ENCODE results near the gene TUBA3E. TPM values are rescaled to one million over a fixed set of nuclear protein-coding genes. Genes with fewer than 3 reads are reported as not detected.
A peak's percentile ranks its signal among the peaks of the same experiment; 100 is the strongest.
"Not testable (repeated sequence)": the region's sequence is repeated elsewhere in the genome, so short reads cannot be mapped to it uniquely, and the experiment has no call there.

TUBA3E gene
- total and polyA plus RNA-seq, 5 donors from 2014 or later, result not detected

DNA sequence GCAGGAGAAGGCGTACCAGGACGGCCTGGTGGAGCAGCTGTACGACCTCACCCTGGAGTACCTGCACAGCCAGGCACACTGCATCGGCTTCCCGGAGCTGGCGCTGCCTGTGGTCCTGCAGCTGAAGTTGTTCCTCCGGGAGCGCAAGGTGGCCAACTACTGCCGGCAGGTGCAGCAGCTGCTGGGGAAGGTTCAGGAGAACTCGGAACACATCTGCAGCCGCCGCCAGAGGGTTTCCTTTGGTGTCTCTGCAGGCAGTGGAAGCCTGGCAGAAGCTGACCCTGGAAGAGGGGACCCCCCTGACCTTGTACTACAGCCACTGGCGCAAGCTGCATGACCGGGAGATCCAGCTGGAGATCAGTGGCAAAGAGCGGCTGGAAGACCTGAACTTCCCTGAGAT, 32.7 kb upstream of the TUBA3E start:
- H3K4me1 ChIP-seq (ENCODE audit: control insufficient read depth, insufficient read depth, low read length, poor library complexity, severe bottlenecking); H3K36me3 Mint-ChIP-seq; H3K4me1 Mint-ChIP-seq; H3K4me3 ChIP-seq (ENCODE audit: low read depth, low read length); H3K9me3 Mint-ChIP-seq; H3K4me3 Mint-ChIP-seq; ATAC-seq (ENCODE audit: low read depth in 2 of 2); H3K36me3 ChIP-seq (ENCODE audit: control insufficient read depth, insufficient read depth, low read length); H3K27me3 ChIP-seq (ENCODE audit: control insufficient read depth, insufficient read depth, low read length); H3K9me3 ChIP-seq (ENCODE audit: control insufficient read depth in 2 of 2, low read length in 2 of 2); H3K27ac ChIP-seq (ENCODE audit: insufficient read depth, low read length, poor library complexity, severe bottlenecking); H3K27ac Mint-ChIP-seq; H3K27me3 Mint-ChIP-seq; DNase-seq: not testable (repeated sequence)

DNA sequence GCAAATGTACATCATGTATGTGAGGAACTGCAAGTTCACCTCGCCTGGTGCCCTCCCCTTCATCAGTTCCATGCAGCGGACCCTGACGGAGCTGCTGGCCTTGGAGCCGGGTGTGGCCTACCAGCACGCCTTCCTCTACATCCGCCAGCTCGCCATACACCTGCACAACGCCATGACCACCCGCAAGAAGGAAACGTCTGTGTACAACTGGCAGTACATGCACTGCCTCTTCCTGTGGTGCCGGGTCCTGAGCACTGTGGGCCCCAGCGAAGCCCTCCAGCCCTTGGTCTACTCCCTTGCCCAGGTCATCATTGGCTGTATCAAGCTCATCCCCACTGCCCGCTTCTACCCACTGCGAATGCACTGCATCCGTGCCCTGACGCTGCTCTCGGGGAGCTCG, 32.1 kb upstream of the TUBA3E start:
- not testable (repeated sequence) for H3K36me3 Mint-ChIP-seq; H3K9me3 Mint-ChIP-seq; H3K27ac ChIP-seq (ENCODE audit: insufficient read depth, low read length, poor library complexity, severe bottlenecking); H3K4me1 ChIP-seq (ENCODE audit: control insufficient read depth, insufficient read depth, low read length, poor library complexity, severe bottlenecking); H3K27me3 ChIP-seq (ENCODE audit: control insufficient read depth, insufficient read depth, low read length); ATAC-seq (ENCODE audit: low read depth in 2 of 2); H3K27me3 Mint-ChIP-seq; DNase-seq; H3K4me3 Mint-ChIP-seq; H3K27ac Mint-ChIP-seq; H3K9me3 ChIP-seq (ENCODE audit: control insufficient read depth in 2 of 2, low read length in 2 of 2); H3K4me1 Mint-ChIP-seq; H3K36me3 ChIP-seq (ENCODE audit: control insufficient read depth, insufficient read depth, low read length); H3K4me3 ChIP-seq (ENCODE audit: low read depth, low read length)

DNA sequence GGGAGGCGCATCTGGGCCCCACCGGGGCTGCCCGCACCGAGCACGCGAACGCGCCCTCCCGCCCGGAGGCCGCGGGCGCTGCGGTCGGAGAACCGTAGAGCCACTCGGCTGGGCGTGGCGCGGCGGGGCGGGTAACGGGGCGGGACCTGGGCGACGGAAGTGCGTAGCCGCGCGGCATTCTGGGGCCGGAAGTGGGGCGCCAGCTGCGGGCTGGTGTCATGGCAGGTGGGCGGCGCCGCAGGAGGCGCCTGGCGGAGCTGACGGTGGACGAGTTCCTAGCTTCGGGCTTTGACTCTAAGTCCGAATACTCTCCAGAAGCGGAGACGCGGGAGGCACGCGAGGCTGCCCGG, 30.9 kb upstream of the TUBA3E start:
- not testable (repeated sequence) for H3K27ac ChIP-seq (ENCODE audit: insufficient read depth, low read length, poor library complexity, severe bottlenecking); H3K27me3 ChIP-seq (ENCODE audit: control insufficient read depth, insufficient read depth, low read length); H3K4me1 Mint-ChIP-seq; H3K9me3 Mint-ChIP-seq; H3K36me3 ChIP-seq (ENCODE audit: control insufficient read depth, insufficient read depth, low read length); H3K4me3 ChIP-seq (ENCODE audit: low read depth, low read length); H3K9me3 ChIP-seq (ENCODE audit: control insufficient read depth in 2 of 2, low read length in 2 of 2); H3K27me3 Mint-ChIP-seq; H3K36me3 Mint-ChIP-seq; H3K4me1 ChIP-seq (ENCODE audit: control insufficient read depth, insufficient read depth, low read length, poor library complexity, severe bottlenecking); H3K27ac Mint-ChIP-seq
- ATAC-seq (ENCODE audit: low read depth in 2 of 2) (peak in 1 of 2 donors; percentile 48), DNase-seq (peak in 2 of 3 donors; percentile 35 to 49)
- H3K4me3 Mint-ChIP-seq, result peak overlapping the region in 2 of 4 donors; percentile 50 to 54

DNA sequence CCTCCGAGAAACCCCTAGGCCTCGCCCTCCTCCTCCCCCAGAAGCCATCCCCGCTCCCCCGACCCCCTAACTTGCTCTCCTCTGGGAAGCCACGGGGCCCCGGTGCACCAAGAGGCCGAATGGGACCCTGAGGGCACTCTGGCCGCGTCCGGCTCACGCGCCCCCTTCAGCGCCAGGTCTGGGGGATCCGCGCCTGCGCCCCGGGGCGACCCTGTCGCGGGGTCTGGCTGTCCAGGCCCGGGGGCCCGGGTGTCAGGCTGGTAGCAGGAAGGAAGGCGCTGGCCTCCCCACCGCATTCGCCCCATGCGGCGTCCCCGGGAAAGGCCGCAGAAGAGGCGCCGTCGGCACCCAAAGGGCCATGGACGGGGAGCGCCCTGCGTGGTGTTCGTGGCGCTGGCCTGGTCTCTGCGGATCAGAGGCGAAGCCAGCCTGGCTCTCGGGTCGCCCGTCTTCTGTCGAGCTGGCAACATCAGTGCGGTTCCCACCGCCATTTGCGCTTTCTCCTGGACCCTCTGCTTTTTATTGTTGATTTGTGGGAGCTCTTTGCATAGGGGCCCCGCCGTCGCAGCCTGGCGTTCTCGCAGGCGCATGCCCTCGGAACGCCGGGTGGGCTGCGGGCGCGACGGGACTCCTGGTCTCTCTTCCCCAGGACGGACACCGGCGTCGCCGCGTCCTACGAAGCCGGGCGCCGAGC, 30.4 kb upstream of the TUBA3E start:
- not testable (repeated sequence) for H3K27ac ChIP-seq (ENCODE audit: insufficient read depth, low read length, poor library complexity, severe bottlenecking); H3K9me3 Mint-ChIP-seq; H3K4me3 Mint-ChIP-seq; H3K4me1 ChIP-seq (ENCODE audit: control insufficient read depth, insufficient read depth, low read length, poor library complexity, severe bottlenecking); H3K27me3 ChIP-seq (ENCODE audit: control insufficient read depth, insufficient read depth, low read length); H3K4me3 ChIP-seq (ENCODE audit: low read depth, low read length); H3K36me3 Mint-ChIP-seq; ATAC-seq (ENCODE audit: low read depth in 2 of 2); H3K27me3 Mint-ChIP-seq; DNase-seq; H3K27ac Mint-ChIP-seq; H3K36me3 ChIP-seq (ENCODE audit: control insufficient read depth, insufficient read depth, low read length); H3K9me3 ChIP-seq (ENCODE audit: control insufficient read depth in 2 of 2, low read length in 2 of 2); H3K4me1 Mint-ChIP-seq

DNA sequence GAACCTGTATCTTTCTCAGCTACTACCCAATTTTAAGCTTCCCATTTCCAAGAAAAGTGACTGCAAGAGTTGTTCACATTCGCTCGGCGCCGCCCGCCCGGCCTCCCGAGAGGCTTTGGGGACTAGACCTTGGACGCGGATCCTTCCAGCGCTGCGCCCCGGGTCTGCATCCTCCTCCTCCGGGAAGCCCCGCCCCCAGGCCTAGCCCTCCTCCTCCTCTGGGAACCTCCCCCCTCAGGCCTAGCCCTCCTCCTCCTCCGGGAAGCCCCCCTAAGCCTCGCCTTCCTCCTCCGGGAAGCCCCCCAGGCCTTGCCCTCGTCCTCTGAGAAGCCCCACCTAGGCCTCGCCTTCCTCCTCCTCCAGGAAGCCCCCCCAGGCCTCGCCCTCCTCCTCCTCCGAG, 29.8 kb upstream of the TUBA3E start:
- ATAC-seq (ENCODE audit: low read depth in 2 of 2); H3K4me3 Mint-ChIP-seq; H3K9me3 ChIP-seq (ENCODE audit: control insufficient read depth in 2 of 2, low read length in 2 of 2); H3K4me1 Mint-ChIP-seq; H3K27me3 ChIP-seq (ENCODE audit: control insufficient read depth, insufficient read depth, low read length); H3K27me3 Mint-ChIP-seq; H3K4me3 ChIP-seq (ENCODE audit: low read depth, low read length); DNase-seq; H3K9me3 Mint-ChIP-seq; H3K27ac Mint-ChIP-seq; H3K36me3 ChIP-seq (ENCODE audit: control insufficient read depth, insufficient read depth, low read length); H3K36me3 Mint-ChIP-seq; H3K4me1 ChIP-seq (ENCODE audit: control insufficient read depth, insufficient read depth, low read length, poor library complexity, severe bottlenecking); H3K27ac ChIP-seq (ENCODE audit: insufficient read depth, low read length, poor library complexity, severe bottlenecking): not testable (repeated sequence)

DNA sequence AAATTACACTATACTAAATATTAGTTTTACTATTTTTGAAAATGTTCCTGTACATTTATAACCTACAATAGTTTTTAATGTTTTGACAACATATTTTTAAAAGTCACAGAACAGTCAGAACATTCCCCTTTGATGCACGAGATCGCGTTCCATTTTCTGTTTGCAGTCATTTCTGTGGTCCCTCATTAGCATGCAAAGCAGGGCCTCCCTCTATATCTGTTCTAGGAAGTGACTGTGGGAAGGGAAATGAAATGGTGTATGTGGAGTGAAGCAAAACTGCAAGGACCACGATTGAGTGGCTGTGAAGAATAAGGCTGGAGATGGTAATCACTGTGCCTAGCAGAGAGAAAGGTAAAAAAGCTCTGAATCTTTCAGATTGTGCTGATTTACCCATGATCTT, 24.3 kb upstream of the TUBA3E start:
- H3K9me3 Mint-ChIP-seq; H3K27ac Mint-ChIP-seq; H3K36me3 ChIP-seq (ENCODE audit: control insufficient read depth, insufficient read depth, low read length); H3K27me3 ChIP-seq (ENCODE audit: control insufficient read depth, insufficient read depth, low read length); ATAC-seq (ENCODE audit: low read depth in 2 of 2); H3K4me3 Mint-ChIP-seq; H3K9me3 ChIP-seq (ENCODE audit: control insufficient read depth in 2 of 2, low read length in 2 of 2); H3K4me1 Mint-ChIP-seq; H3K27me3 Mint-ChIP-seq; H3K36me3 Mint-ChIP-seq; DNase-seq; H3K4me3 ChIP-seq (ENCODE audit: low read depth, low read length); H3K4me1 ChIP-seq (ENCODE audit: control insufficient read depth, insufficient read depth, low read length, poor library complexity, severe bottlenecking); H3K27ac ChIP-seq (ENCODE audit: insufficient read depth, low read length, poor library complexity, severe bottlenecking): not testable (repeated sequence)

DNA sequence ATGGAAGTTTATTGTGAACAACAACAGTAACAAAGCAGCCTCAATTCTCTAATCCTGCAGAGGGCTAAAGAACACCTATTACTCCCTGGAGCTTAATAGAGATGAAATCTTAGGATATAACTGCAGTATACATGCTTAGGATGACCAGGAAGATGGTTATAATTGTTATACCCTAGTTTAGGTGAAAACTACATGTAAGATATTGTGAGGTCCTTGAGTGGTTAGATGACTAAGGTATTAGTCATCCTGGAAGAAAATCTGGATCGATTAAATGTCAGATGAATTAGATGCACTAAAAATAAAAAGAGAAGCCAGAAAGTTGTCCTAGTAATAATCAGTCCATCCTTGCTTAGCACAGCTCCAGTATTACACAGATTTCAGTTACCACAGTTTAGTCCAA, 22.3 kb upstream of the TUBA3E start:
- not testable (repeated sequence) for H3K4me3 Mint-ChIP-seq; DNase-seq; H3K9me3 Mint-ChIP-seq; H3K27ac ChIP-seq (ENCODE audit: insufficient read depth, low read length, poor library complexity, severe bottlenecking); H3K27ac Mint-ChIP-seq; H3K36me3 Mint-ChIP-seq; H3K9me3 ChIP-seq (ENCODE audit: control insufficient read depth in 2 of 2, low read length in 2 of 2); H3K4me1 ChIP-seq (ENCODE audit: control insufficient read depth, insufficient read depth, low read length, poor library complexity, severe bottlenecking); H3K4me3 ChIP-seq (ENCODE audit: low read depth, low read length); H3K27me3 Mint-ChIP-seq; H3K27me3 ChIP-seq (ENCODE audit: control insufficient read depth, insufficient read depth, low read length); H3K36me3 ChIP-seq (ENCODE audit: control insufficient read depth, insufficient read depth, low read length); H3K4me1 Mint-ChIP-seq; ATAC-seq (ENCODE audit: low read depth in 2 of 2)

DNA sequence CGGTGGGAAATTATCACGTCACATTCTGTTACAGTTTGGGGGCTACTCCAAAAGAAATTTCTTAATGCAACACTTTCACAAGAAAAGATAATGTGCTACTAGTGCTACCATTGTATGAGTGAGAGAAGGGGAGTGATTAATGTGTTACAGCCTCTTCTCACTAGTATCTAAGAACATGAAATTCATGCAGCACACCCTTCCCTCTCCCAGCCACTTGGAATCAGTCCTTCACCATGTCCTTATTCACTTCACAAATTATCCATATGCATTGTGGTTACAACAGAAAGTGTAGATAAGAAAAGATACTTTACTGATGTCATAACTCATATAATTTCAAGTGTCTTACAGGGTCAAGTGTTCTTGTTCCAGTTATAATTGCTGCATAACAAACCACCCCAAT, 20.9 kb upstream of the TUBA3E start:
- H3K36me3 Mint-ChIP-seq; DNase-seq; H3K4me3 ChIP-seq (ENCODE audit: low read depth, low read length); ATAC-seq (ENCODE audit: low read depth in 2 of 2); H3K4me1 ChIP-seq (ENCODE audit: control insufficient read depth, insufficient read depth, low read length, poor library complexity, severe bottlenecking); H3K27me3 ChIP-seq (ENCODE audit: control insufficient read depth, insufficient read depth, low read length); H3K36me3 ChIP-seq (ENCODE audit: control insufficient read depth, insufficient read depth, low read length); H3K4me3 Mint-ChIP-seq; H3K9me3 ChIP-seq (ENCODE audit: control insufficient read depth in 2 of 2, low read length in 2 of 2); H3K27ac Mint-ChIP-seq; H3K27ac ChIP-seq (ENCODE audit: insufficient read depth, low read length, poor library complexity, severe bottlenecking); H3K4me1 Mint-ChIP-seq; H3K9me3 Mint-ChIP-seq: not testable (repeated sequence)
- H3K27me3 Mint-ChIP-seq, result peaks cover 13% of the 10 kb centered on the region
